GM23338 (cell line): ENCODE results near the gene GAB2. TPM values are rescaled to one million over a fixed set of nuclear protein-coding genes. Genes with fewer than 3 reads are reported as not detected.

Experiments used
- ATAC-seq: fragments of 200-7000 bp; cut with Tn5 transposase; 3 replicates; pipeline ENCODE4 v1.9.1; 2020
- DNase-seq: peaks from one replicate; pipeline ENCODE4 v3.0.0-alpha.2; 2015; ENCODE audit warnings: low spot score
- H2AFZ ChIP-seq: fragments of 200-600 bp; sonication (generic); 2 replicates; pipeline ENCODE4 v1.8.0; 2016; ENCODE audit warnings: antibody characterized with exemption, mild to moderate bottlenecking, moderate library complexity
- H3F3A ChIP-seq: fragments of 200-600 bp; sonication (generic); replicated peaks from 2 replicates; pipeline ENCODE4 v1.8.0; 2017; ENCODE audit warnings: antibody characterized with exemption, mixed run types, low read depth
- H3K27ac ChIP-seq: fragments of 200-600 bp; sonication (generic); 2 replicates; pipeline ENCODE4 v1.6.1; 2016; ENCODE audit warnings: low read depth
- H3K27me3 ChIP-seq: fragments of 200-600 bp; sonication (generic); 2 replicates; pipeline ENCODE4 v1.8.0; 2016; ENCODE audit warnings: mild to moderate bottlenecking, mixed run types, moderate library complexity; ENCODE audit not compliant: insufficient read depth
- H3K36me3 ChIP-seq: fragments of 200-600 bp; sonication (generic); 2 replicates; pipeline ENCODE4 v1.8.0; 2016; ENCODE audit warnings: mild to moderate bottlenecking; ENCODE audit not compliant: insufficient read depth
- H3K4me1 ChIP-seq: fragments of 200-600 bp; sonication (generic); 2 replicates; pipeline ENCODE4 v1.8.0; 2016; ENCODE audit warnings: mild to moderate bottlenecking, moderate library complexity; ENCODE audit not compliant: insufficient read depth
- H3K4me2 ChIP-seq: fragments of 200-600 bp; sonication (generic); 2 replicates; pipeline ENCODE4 v1.7.1; 2017; ENCODE audit warnings: mixed run types
- H3K4me3 ChIP-seq: fragments of 200-600 bp; sonication (generic); 2 replicates; pipeline ENCODE4 v1.6.1; 2016; ENCODE audit warnings: mixed run types
- H3K79me2 ChIP-seq: fragments of 200-600 bp; sonication (generic); replicated peaks from 2 replicates; pipeline ENCODE4 v1.8.0; 2017; ENCODE audit warnings: mild to moderate bottlenecking; ENCODE audit not compliant: insufficient read depth
- H3K9me2 ChIP-seq: fragments of 200-600 bp; sonication (generic); 2 replicates; pipeline ENCODE4 v1.8.0; 2017; ENCODE audit not compliant: insufficient read depth
- H4K20me1 ChIP-seq: fragments of 200-600 bp; sonication (generic); replicated peaks from 2 replicates; pipeline ENCODE4 v1.8.0; 2017; ENCODE audit warnings: mild to moderate bottlenecking; ENCODE audit not compliant: insufficient read depth
- H3K27ac Mint-ChIP-seq: 2 replicates; pipeline ENCODE4 v1.8.0; 2020; ENCODE audit warnings: inconsistent platforms, mild to moderate bottlenecking, moderate library complexity, mixed read lengths
- H3K27me3 Mint-ChIP-seq: 3 replicates; pipeline ENCODE4 v1.8.0; 2022; ENCODE audit warnings: low read depth, mild to moderate bottlenecking, moderate library complexity, mixed read lengths, inconsistent platforms; ENCODE audit not compliant: insufficient read depth, poor library complexity
- H3K36me3 Mint-ChIP-seq: 3 replicates; pipeline ENCODE4 v1.8.0; 2021; ENCODE audit warnings: low read depth, mild to moderate bottlenecking, inconsistent platforms, moderate library complexity, mixed read lengths
- H3K4me1 Mint-ChIP-seq: 3 replicates; pipeline ENCODE4 v1.8.0; 2020; ENCODE audit warnings: mild to moderate bottlenecking, inconsistent platforms, mixed read lengths
- H3K4me3 Mint-ChIP-seq: 3 replicates; pipeline ENCODE4 v1.8.0; 2021; ENCODE audit warnings: moderate library complexity, mild to moderate bottlenecking, inconsistent platforms, mixed read lengths
- H3K9me3 Mint-ChIP-seq: 3 replicates; pipeline ENCODE4 v1.8.0; 2020; ENCODE audit warnings: moderate library complexity, mild to moderate bottlenecking, inconsistent platforms, mixed read lengths
- CREB1 ChIP-seq: fragments of 250-450 bp; sonication (Bioruptor Pico); IDR thresholded peaks from 2 replicates; pipeline ENCODE4 v1.5.0; 2020; ENCODE audit warnings: low read depth, mild to moderate bottlenecking, moderate library complexity
- EZH2 ChIP-seq: fragments of 200-600 bp; sonication (generic); IDR thresholded peaks from one replicate; pipeline ENCODE4 v1.8.0; 2017; ENCODE audit warnings: antibody characterized with exemption, mild to moderate bottlenecking, low read depth; ENCODE audit not compliant: unreplicated experiment
- JUNB ChIP-seq: IDR thresholded peaks from one replicate; pipeline ENCODE4 v1.6.1; 2016; ENCODE audit warnings: antibody characterized with exemption; ENCODE audit not compliant: unreplicated experiment
- NANOG ChIP-seq: IDR thresholded peaks from 2 replicates; pipeline ENCODE4 v1.6.1; 2016; ENCODE audit warnings: antibody characterized with exemption, borderline replicate concordance
- POLR2AphosphoS5 ChIP-seq: IDR thresholded peaks from 2 replicates; pipeline ENCODE4 v1.6.1; 2016; ENCODE audit warnings: antibody characterized with exemption, low read depth
- REST ChIP-seq: IDR thresholded peaks from one replicate; pipeline ENCODE4 v1.6.1; 2018; ENCODE audit warnings: antibody characterized with exemption; ENCODE audit not compliant: unreplicated experiment
- STAT1 ChIP-seq: IDR thresholded peaks from one replicate; pipeline ENCODE4 v1.6.1; 2016; ENCODE audit warnings: antibody characterized with exemption; ENCODE audit not compliant: unreplicated experiment
- ZNF114 ChIP-seq: fragments of 250-450 bp; sonication (Bioruptor Pico); IDR thresholded peaks from 2 replicates; pipeline ENCODE4 v1.5.0; 2020; ENCODE audit warnings: mild to moderate bottlenecking, moderate library complexity
- ZNF331 ChIP-seq: fragments of 250-450 bp; sonication (Bioruptor Pico); IDR thresholded peaks from 2 replicates; pipeline ENCODE4 v1.5.0; 2020; ENCODE audit warnings: low read depth, mild to moderate bottlenecking, moderate library complexity
- ZNF462 ChIP-seq: fragments of 250-450 bp; sonication (Bioruptor Pico); IDR thresholded peaks from 2 replicates; pipeline ENCODE4 v1.5.0; 2020; ENCODE audit warnings: mild to moderate bottlenecking, moderate library complexity
- polyA plus RNA-seq: library from polyadenylated mRNA; unstranded; fragments of >200 nt; fragmentation: Nextera tagmentation; extraction: Ambion mirVana; gene quantifications from 2 replicates; pipeline ENCODE4 v1.2.1, GENCODE V29; 2016
- total RNA-seq: library from RNA; depleted of rRNA; stranded (reverse); fragments of >200 nt; shearing (Covaris generic); gene quantifications from 2 replicates; pipeline ENCODE4 v1.2.3, GENCODE V29; 2014
- TF ChIP-seq, protein P1 (sequence below): IDR thresholded peaks from 2 replicates; pipeline ENCODE4 v1.6.1; 2016; ENCODE audit warnings: antibody characterized with exemption

GAB2 gene
- total and polyA plus RNA-seq, 2 experiments from 2014 or later = 2.0 to 10.8 TPM

DNA sequence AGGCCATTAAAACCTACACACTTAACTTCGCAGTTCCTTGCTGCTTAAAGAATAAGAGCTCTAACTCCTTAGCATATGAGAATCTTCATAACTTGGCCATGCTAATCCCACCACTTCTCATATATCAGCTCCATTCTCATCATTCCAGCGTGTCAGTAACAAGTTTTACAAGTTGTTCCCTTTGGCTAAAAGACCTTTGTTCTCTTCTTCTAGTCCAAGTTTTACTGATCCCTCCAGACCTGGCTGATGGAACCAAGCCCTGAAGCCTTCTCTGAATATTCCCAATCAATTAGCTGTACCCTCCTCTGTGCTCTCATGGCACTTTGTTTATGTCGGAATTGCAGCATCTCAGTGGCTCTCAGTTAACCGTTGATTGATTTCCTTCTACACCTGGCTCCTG is 35.8 kb downstream of the GAB2 start:
- H3K79me2 ChIP-seq = no peaks in the 10 kb centered on the region; the same call in 1 of the 2 replicates
- no peak overlapping the region for H3K27ac ChIP-seq
- Mint-ChIP-seq H3K4me1 (peaks cover 20% of the 10 kb centered on the region), H3K4me3 (no peak overlapping the region), H3K9me3 (peaks cover 13% of the 10 kb centered on the region), H3K27me3 (no peaks in the 10 kb centered on the region), H3K36me3 (peaks cover 11% of the 10 kb centered on the region), H3K27ac (no peak overlapping the region)
- no peak for ATAC-seq
- TF ChIP-seq JUNB = no peak
- no peak for TF ChIP-seq REST
- TF ChIP-seq EZH2 = no peak
- TF ChIP-seq, protein P1, sequence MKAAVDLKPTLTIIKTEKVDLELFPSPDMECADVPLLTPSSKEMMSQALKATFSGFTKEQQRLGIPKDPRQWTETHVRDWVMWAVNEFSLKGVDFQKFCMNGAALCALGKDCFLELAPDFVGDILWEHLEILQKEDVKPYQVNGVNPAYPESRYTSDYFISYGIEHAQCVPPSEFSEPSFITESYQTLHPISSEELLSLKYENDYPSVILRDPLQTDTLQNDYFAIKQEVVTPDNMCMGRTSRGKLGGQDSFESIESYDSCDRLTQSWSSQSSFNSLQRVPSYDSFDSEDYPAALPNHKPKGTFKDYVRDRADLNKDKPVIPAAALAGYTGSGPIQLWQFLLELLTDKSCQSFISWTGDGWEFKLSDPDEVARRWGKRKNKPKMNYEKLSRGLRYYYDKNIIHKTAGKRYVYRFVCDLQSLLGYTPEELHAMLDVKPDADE = no peak
- TF ChIP-seq CREB1 = no peak
- TF ChIP-seq STAT1 = no peak
- TF ChIP-seq NANOG = no peak
- no peak for TF ChIP-seq POLR2AphosphoS5
- no peak for TF ChIP-seq ZNF114 (CRISPR knock-in tag)
- no peak for TF ChIP-seq ZNF462 (CRISPR knock-in tag)
- no peak for TF ChIP-seq ZNF331 (CRISPR knock-in tag)
- H3K4me2 ChIP-seq = no peak overlapping the region
- H3K4me1 ChIP-seq = peaks cover 8% of the 10 kb centered on the region; the same call in 1 of the 2 replicates
- no peak overlapping the region for H2AFZ ChIP-seq
- no peaks in the 10 kb centered on the region for H3K9me2 ChIP-seq
- H3K27me3 ChIP-seq = no peaks in the 10 kb centered on the region
- no peak for DNase-seq
- no peaks in the 10 kb centered on the region for H3K36me3 ChIP-seq
- H3K4me3 ChIP-seq = no peak overlapping the region
- no peaks in the 10 kb centered on the region for H4K20me1 ChIP-seq
- H3F3A ChIP-seq = no peaks in the 10 kb centered on the region
